K562 (cell line): Measurements from ENCODE around the gene VWA7. TPM values are rescaled to one million over a fixed set of nuclear protein-coding genes. Genes with fewer than 3 reads are reported as not detected.

Source experiments
- CHD2 ChIP-seq: IDR thresholded peaks from 2 replicates; pipeline ENCODE4 v1.6.1; 2011; ENCODE audit warnings: low read depth, low read length
- E4F1 ChIP-seq: fragments of 250-450 bp; sonication (Bioruptor Pico); IDR thresholded peaks from 2 replicates; pipeline ENCODE4 v1.5.0; 2021; ENCODE audit warnings: mild to moderate bottlenecking, borderline replicate concordance
- FOXJ2 ChIP-seq: fragments of 200-800 bp; sonication (Bioruptor generic); IDR thresholded peaks from 2 replicates; pipeline ENCODE4 v1.6.1; 2016; ENCODE audit warnings: missing genetic modification characterization, missing compliant biosample characterization
- IRF2 ChIP-seq: sonication (generic); formaldehyde crosslinking; IDR thresholded peaks from 2 replicates; pipeline ENCODE4 v1.8.1; 2022; ENCODE audit warnings: mild to moderate bottlenecking, missing genetic modification reagents
- KDM2B ChIP-seq: fragments of 250-450 bp; sonication (Bioruptor Pico); IDR thresholded peaks from 2 replicates; pipeline ENCODE4 v1.8.0; 2021; ENCODE audit warnings: mild to moderate bottlenecking, moderate library complexity
- MGA ChIP-seq: fragments of 450-650 bp; IDR thresholded peaks from 2 replicates; pipeline ENCODE4 v1.6.1; 2016; ENCODE audit warnings: mild to moderate bottlenecking, moderate library complexity
- RBM39 ChIP-seq: fragments of 200-400 bp; formaldehyde crosslinking; optimal IDR thresholded peaks from 2 replicates; pipeline ENCODE3; 2018; ENCODE audit warnings: low read depth, low read length
- STAT5B ChIP-seq: fragments of 250-450 bp; sonication (Bioruptor Pico); IDR thresholded peaks from 2 replicates; pipeline ENCODE4 v1.8.0; 2021; ENCODE audit warnings: mild to moderate bottlenecking, inconsistent platforms
- UBTF ChIP-seq, 2 experiments: IDR thresholded peaks; 2 replicates each; pipeline ENCODE4 v1.6.1; 2012; ENCODE audit warnings: improper control_type of control experiment in 2 of 2, low read depth in 2 of 2, low read length in 2 of 2, borderline replicate concordance in 1 of 2
- ZEB2 ChIP-seq: fragments of 450-650 bp; IDR thresholded peaks from 2 replicates; pipeline ENCODE4 v1.6.1; 2016
- ZNF133 ChIP-seq: fragments of 250-450 bp; sonication (Bioruptor Pico); IDR thresholded peaks from 2 replicates; pipeline ENCODE4 v1.4.0; 2020; ENCODE audit warnings: mild to moderate bottlenecking
- polyA plus RNA-seq, 8 experiments: library from polyadenylated mRNA; depleted of rRNA in 4 of 8; stranded (reverse) in 5 of 8; unstranded in 3 of 8; fragments of >200 nt; fragmentation: Nextera tagmentation in 2 of 8; fragmentation: Illumina TruSeq in 1 of 8; extraction: Ambion mirVana in 2 of 8; extraction: Trizol in 1 of 8; gene quantifications; 2 replicates each; pipeline versions ENCODE4 v1.2.1 to v1.2.3, GENCODE V29; 2011 to 2014; ENCODE audit warnings: inconsistent platforms in 1 of 8, missing spikeins in 1 of 8
- total RNA-seq, 7 experiments: library from RNA; depleted of rRNA in 6 of 7; stranded (reverse); fragments of >200 nt in 6 of 7; fragmentation: Illumina TruSeq in 2 of 7; extraction: Trizol in 2 of 7; gene quantifications; 2 replicates each; pipeline versions ENCODE4 v1.2.1 to v1.2.3, GENCODE V29; 2011 to 2021; ENCODE audit warnings: low replicate concordance in 1 of 7

VWA7 gene
- total and polyA plus RNA-seq, 9 of the 15 experiments (the other 6 are each of a cell fraction or from before 2014, with no cell fraction given): 0.18 to 2.9 (median 0.95) TPM

- TF ChIP-seq UBTF (IDR thresholded peaks at IDR 0.05; ENCODE audit: borderline replicate concordance in 1 of 2, low read depth in 2 of 2, low read length in 2 of 2): peak; percentile 59 to 73; a peak in 3 of 4 replicates
- no peak for TF ChIP-seq STAT5B (CRISPR knock-in tag)
- no peak for TF ChIP-seq E4F1
- TF ChIP-seq MGA: no peak
- 0 out of 2 replicates have a peak, but pooled peaks have one; percentile 19 for TF ChIP-seq KDM2B (CRISPR knock-in tag)
- no peak for TF ChIP-seq IRF2 (CRISPR knock-in tag)
- peak; percentile 65; the same call in 1 of the 2 replicates for TF ChIP-seq FOXJ2
- TF ChIP-seq RBM39: no peak
- no peak for TF ChIP-seq ZNF133 (CRISPR knock-in tag)
- 0 out of 2 replicates have a peak, but pooled peaks have one; percentile 11 for TF ChIP-seq CHD2
- TF ChIP-seq ZEB2: peak; percentile 21; the same call in 1 of the 2 replicates
Measured at GRCh38 chr6:31806470-31807272, 29.5 kb upstream of the VWA7 start, which contains the start of gene LSM2 (continued).
